ENCODE measurements around the gene BAK1. TPM values are rescaled to one million over a fixed set of nuclear protein-coding genes. Genes with fewer than 3 reads are reported as not detected.

BAK1 gene
- total RNA-seq, 1 donor: 13.8 TPM

- no peaks in the 10 kb centered on the region for H4K20me1 ChIP-seq (ENCODE audit: insufficient read depth, low read length)
- H2AFZ ChIP-seq (ENCODE audit: low read length): peak overlapping the region; percentile 97
- peak; percentile 97 for DNase-seq (ENCODE audit: insufficient read length, low spot score, missing footprints)
- no peak for TF ChIP-seq CTCF (IDR thresholded peaks at IDR 0.05; ENCODE audit: extremely low read depth, low read depth, low read length)
- H3K36me3 ChIP-seq (ENCODE audit: insufficient read depth, low read length): peaks cover 25% of the 10 kb centered on the region
- peak overlapping the region; percentile 97 for H3K4me2 ChIP-seq (ENCODE audit: insufficient read depth, low read length)
- H3K9me3 ChIP-seq (ENCODE audit: low read depth, low read length): no peaks in the 10 kb centered on the region
- H3K4me1 ChIP-seq (ENCODE audit: insufficient read depth, low read length): peaks cover 15% of the 10 kb centered on the region
- H3K4me3 ChIP-seq (ENCODE audit: insufficient read depth, low read length): peak overlapping the region; percentile 95
- no peaks in the 10 kb centered on the region for H3K27me3 ChIP-seq (ENCODE audit: insufficient read depth, low read length)
- peak overlapping the region; percentile 72 for H3K27ac ChIP-seq (ENCODE audit: low read depth, low read length)
- H3K79me2 ChIP-seq (ENCODE audit: insufficient read depth, low read length): no peaks in the 10 kb centered on the region
These were observed 9.1 kb downstream of the BAK1 start for GRCh38 chr6:33570806-33571636.

GRCh38 chr6:33568826-33569570, 11.1 kb downstream of the BAK1 start:
- no peaks in the 10 kb centered on the region for H3K79me2 ChIP-seq (ENCODE audit: insufficient read depth, low read length)
- peak; percentile 69 for DNase-seq (ENCODE audit: insufficient read length, low spot score, missing footprints)

GRCh38 chr6:33567836-33568235, 12.2 kb downstream of the BAK1 start:
- Histone ChIP-seq H3K4me1 (ENCODE audit: insufficient read depth, low read length) (peaks cover 15% of the 10 kb centered on the region), H3K36me3 (ENCODE audit: insufficient read depth, low read length) (peaks cover 5% of the 10 kb centered on the region), H3K27ac (ENCODE audit: low read depth, low read length) (no peak overlapping the region), H4K20me1 (ENCODE audit: insufficient read depth, low read length) (no peaks in the 10 kb centered on the region), H2AFZ (ENCODE audit: low read length) (no peak overlapping the region), H3K4me2 (ENCODE audit: insufficient read depth, low read length) (no peak overlapping the region), H3K4me3 (ENCODE audit: insufficient read depth, low read length) (no peak overlapping the region), H3K9me3 (ENCODE audit: low read depth, low read length) (no peaks in the 10 kb centered on the region), H3K27me3 (ENCODE audit: insufficient read depth, low read length) (no peaks in the 10 kb centered on the region), H3K79me2 (ENCODE audit: insufficient read depth, low read length) (no peaks in the 10 kb centered on the region)
- TF ChIP-seq CTCF (IDR thresholded peaks at IDR 0.05; ENCODE audit: extremely low read depth, low read depth, low read length): no peak
- peak; percentile 35 for DNase-seq (ENCODE audit: insufficient read length, low spot score, missing footprints)

More at GRCh38 chr6:33568826-33569570, 11.1 kb downstream of the BAK1 start:
- Histone ChIP-seq H4K20me1 (ENCODE audit: insufficient read depth, low read length) (no peaks in the 10 kb centered on the region), H3K4me3 (ENCODE audit: insufficient read depth, low read length) (no peak overlapping the region), H3K27me3 (ENCODE audit: insufficient read depth, low read length) (no peaks in the 10 kb centered on the region), H2AFZ (ENCODE audit: low read length) (no peak overlapping the region), H3K4me2 (ENCODE audit: insufficient read depth, low read length) (no peak overlapping the region), H3K27ac (ENCODE audit: low read depth, low read length) (no peak overlapping the region), H3K36me3 (ENCODE audit: insufficient read depth, low read length) (peaks cover 8% of the 10 kb centered on the region), H3K4me1 (ENCODE audit: insufficient read depth, low read length) (peaks cover 15% of the 10 kb centered on the region), H3K9me3 (ENCODE audit: low read depth, low read length) (no peaks in the 10 kb centered on the region)
- no peak for TF ChIP-seq CTCF (IDR thresholded peaks at IDR 0.05; ENCODE audit: extremely low read depth, low read depth, low read length)

Data from osteoblast (primary cell).